Adipocyte (in vitro differentiated cells): ENCODE data around the gene SNN.
A peak's percentile ranks its signal among the peaks of the same experiment; 100 is the strongest.

Experiments
- DNase-seq: peaks from one replicate; pipeline ENCODE4 v3.0.0-alpha.2; 2015; ENCODE audit warnings: low read depth
- H3K27me3 ChIP-seq: replicated peaks from 2 replicates; pipeline ENCODE4 v1.7.0; 2013; ENCODE audit warnings: mild to moderate bottlenecking, low read length, moderate library complexity; ENCODE audit not compliant: control insufficient read depth, insufficient read depth
- H3K36me3 ChIP-seq: 2 replicates; pipeline ENCODE4 v1.7.0; 2013; ENCODE audit warnings: low read length, mild to moderate bottlenecking, moderate library complexity; ENCODE audit not compliant: control insufficient read depth, insufficient read depth, severe bottlenecking
- H3K4me1 ChIP-seq: 2 replicates; pipeline ENCODE4 v1.7.0; 2013; ENCODE audit warnings: mild to moderate bottlenecking, low read length, moderate library complexity; ENCODE audit not compliant: control insufficient read depth, insufficient read depth
- H3K4me3 ChIP-seq: 2 replicates; pipeline ENCODE4 v1.7.0; 2013; ENCODE audit warnings: mild to moderate bottlenecking, low read length, moderate library complexity
- H3K9ac ChIP-seq: 2 replicates; pipeline ENCODE4 v1.7.0; 2013; ENCODE audit warnings: mild to moderate bottlenecking, low read length, moderate library complexity
- H3K9me3 ChIP-seq: 2 replicates; pipeline ENCODE4 v1.7.0; 2013; ENCODE audit warnings: mild to moderate bottlenecking, low read length, moderate library complexity; ENCODE audit not compliant: control insufficient read depth

SNN gene

DNA sequence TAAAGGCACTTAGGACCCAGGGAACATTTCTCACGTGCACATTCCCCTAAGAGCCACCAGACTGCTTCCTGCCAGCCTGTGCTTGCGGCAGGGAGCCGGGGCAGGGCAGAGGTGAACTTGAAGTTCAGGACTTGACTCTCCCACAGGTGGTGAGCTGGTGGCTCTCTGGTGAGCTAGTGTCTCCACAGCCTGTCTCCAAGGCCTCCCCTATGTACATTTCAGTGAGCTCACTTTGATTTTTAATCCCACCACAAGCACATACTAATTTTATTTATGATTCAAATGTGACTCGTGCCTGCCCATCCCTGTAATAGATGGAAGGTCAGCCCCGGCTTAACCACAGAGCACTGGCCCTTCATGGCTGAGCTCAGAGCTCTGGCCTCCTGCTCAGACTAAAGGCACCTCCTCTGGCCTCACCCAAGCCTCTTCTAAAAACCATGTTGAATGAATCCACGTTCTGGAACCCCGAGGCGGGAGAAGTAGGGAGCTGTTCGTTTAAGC lies 9.2 kb downstream of the SNN start:
- Histone ChIP-seq H3K4me3 (no peak overlapping the region), H3K9ac (no peak overlapping the region), H3K9me3 (no peaks in the 10 kb centered on the region), H3K36me3 (peaks cover 65% of the 10 kb centered on the region), H3K27me3 (no peaks in the 10 kb centered on the region), H3K4me1 (peaks cover 24% of the 10 kb centered on the region)
- DNase-seq: no peak

DNA sequence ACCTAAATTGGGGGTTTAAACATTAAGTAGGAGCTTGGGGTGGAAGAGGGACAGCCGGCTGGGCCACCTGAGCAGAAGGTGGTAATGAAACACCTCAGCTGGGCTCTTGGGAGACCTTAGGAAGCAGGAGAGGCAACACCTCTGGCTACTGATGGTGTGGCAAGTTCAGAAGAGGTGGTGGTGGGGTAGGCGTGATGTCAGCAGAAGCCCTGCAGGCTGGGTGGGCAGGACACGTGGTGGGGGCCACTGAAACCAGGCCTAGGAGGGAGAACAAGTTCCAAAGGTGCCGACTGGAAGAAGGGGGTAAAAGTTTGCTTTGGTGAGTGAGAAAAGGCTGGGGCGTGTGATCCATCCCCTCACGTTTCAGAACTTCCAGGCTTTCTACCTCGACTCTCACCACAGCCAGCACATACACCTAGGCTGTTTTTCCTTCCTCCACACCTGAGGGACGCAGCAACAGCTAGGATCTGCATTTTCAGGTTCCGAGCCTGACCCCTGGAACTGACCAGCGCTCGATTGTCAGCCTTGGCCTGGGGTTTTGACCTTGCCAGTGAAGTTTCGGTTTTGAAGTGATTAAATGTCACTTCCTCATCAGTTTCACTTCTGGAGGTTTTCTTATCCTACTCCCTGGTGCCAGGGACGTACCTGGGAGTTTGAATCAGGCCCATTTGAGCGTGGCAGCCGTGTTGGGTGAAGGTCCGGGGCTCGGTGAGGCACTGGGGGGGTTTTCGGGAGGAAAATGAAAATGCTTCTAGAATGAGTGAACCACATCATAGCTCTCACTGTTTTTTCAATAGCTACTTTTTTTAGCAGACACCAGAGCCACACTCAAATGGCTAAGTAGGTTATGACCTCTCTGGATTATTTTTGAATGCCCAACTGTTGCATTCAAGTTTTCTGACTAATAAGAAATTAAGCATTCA lies 10.0 kb downstream of the SNN start:
- Histone ChIP-seq H3K9ac (no peak overlapping the region), H3K9me3 (no peaks in the 10 kb centered on the region), H3K27me3 (no peaks in the 10 kb centered on the region), H3K36me3 (peaks cover 72% of the 10 kb centered on the region), H3K4me3 (no peak overlapping the region), H3K4me1 (peaks cover 27% of the 10 kb centered on the region)
- no peak for DNase-seq

- DNase-seq: no peak
- Histone ChIP-seq H3K36me3 (peaks cover 82% of the 10 kb centered on the region), H3K9me3 (no peaks in the 10 kb centered on the region)
These were observed 11.0 kb downstream of the SNN start for GRCh38 chr16:11679250-11679649.

GRCh38 chr16:11679941-11680911 lies 12.0 kb downstream of the SNN start:
- Histone ChIP-seq H3K9me3 (no peaks in the 10 kb centered on the region), H3K36me3 (peaks cover 90% of the 10 kb centered on the region), H3K9ac (no peak overlapping the region), H3K27me3 (no peaks in the 10 kb centered on the region), H3K4me3 (no peak overlapping the region), H3K4me1 (peaks cover 27% of the 10 kb centered on the region)
- DNase-seq: no peak

More at GRCh38 chr16:11679250-11679649, 11.0 kb downstream of the SNN start:
- Histone ChIP-seq H3K4me1 (peaks cover 27% of the 10 kb centered on the region), H3K9ac (no peak overlapping the region), H3K4me3 (no peak overlapping the region), H3K27me3 (no peaks in the 10 kb centered on the region)

GRCh38 chr16:11681556-11681955 lies 13.3 kb downstream of the SNN start:
- Histone ChIP-seq H3K4me3 (no peak overlapping the region), H3K9me3 (no peaks in the 10 kb centered on the region), H3K27me3 (no peaks in the 10 kb centered on the region), H3K36me3 (peaks cover 91% of the 10 kb centered on the region), H3K4me1 (peaks cover 32% of the 10 kb centered on the region), H3K9ac (no peak overlapping the region)
- DNase-seq: no peak

- peaks cover 91% of the 10 kb centered on the region for H3K36me3 ChIP-seq
- no peak for DNase-seq
These were observed 13.9 kb downstream of the SNN start for GRCh38 chr16:11681976-11682654.

GRCh38 chr16:11682655-11683096 lies 14.4 kb downstream of the SNN start:
- DNase-seq: peak; percentile 63
- no peak overlapping the region for H3K4me3 ChIP-seq
- no peaks in the 10 kb centered on the region for H3K9me3 ChIP-seq
- H3K9ac ChIP-seq: no peak overlapping the region
- H3K27me3 ChIP-seq: no peaks in the 10 kb centered on the region
- H3K4me1 ChIP-seq: peaks cover 30% of the 10 kb centered on the region
- H3K36me3 ChIP-seq: peaks cover 91% of the 10 kb centered on the region

More at GRCh38 chr16:11681976-11682654, 13.9 kb downstream of the SNN start:
- no peaks in the 10 kb centered on the region for H3K27me3 ChIP-seq
- H3K4me3 ChIP-seq: no peak overlapping the region
- H3K9me3 ChIP-seq: no peaks in the 10 kb centered on the region
- peaks cover 33% of the 10 kb centered on the region for H3K4me1 ChIP-seq
- no peak overlapping the region for H3K9ac ChIP-seq

DNA sequence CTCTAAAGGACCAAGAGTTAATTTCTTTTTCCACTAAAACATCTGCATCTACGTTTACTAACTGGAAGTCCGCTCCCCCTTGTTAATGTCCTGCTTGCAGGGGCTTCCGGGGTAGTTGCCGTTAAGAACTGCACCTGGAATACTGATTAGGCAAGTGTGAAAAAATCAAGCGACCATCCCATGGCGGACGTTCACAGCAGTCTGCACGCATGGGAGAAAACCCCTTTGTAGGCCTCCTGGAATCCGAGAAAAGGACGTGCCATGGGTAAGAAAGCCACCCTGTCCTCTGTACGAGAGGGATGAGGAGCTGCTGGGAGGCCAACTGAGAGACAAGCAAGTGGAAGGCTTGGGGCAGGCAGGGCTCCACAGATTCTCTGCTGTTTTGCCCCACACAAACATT lies 14.9 kb downstream of the SNN start:
- Histone ChIP-seq H3K9ac (no peak overlapping the region), H3K4me3 (no peak overlapping the region), H3K9me3 (no peaks in the 10 kb centered on the region), H3K4me1 (peaks cover 25% of the 10 kb centered on the region), H3K36me3 (peaks cover 91% of the 10 kb centered on the region), H3K27me3 (no peaks in the 10 kb centered on the region)
- no peak for DNase-seq

- H3K27me3 ChIP-seq: no peaks in the 10 kb centered on the region
- peaks cover 79% of the 10 kb centered on the region for H3K36me3 ChIP-seq
- peaks cover 22% of the 10 kb centered on the region for H3K4me1 ChIP-seq
- no peak overlapping the region for H3K9ac ChIP-seq
- no peaks in the 10 kb centered on the region for H3K9me3 ChIP-seq
- no peak for DNase-seq
- H3K4me3 ChIP-seq: no peak overlapping the region
These were observed 16.2 kb downstream of the SNN start for GRCh38 chr16:11684231-11685025.
